H1 (cell line): Measurements from ENCODE around the gene CDC42EP4. TPM values are rescaled to one million over a fixed set of nuclear protein-coding genes. Genes with fewer than 3 reads are reported as not detected.

ENCODE experiments used
- ASH2L ChIP-seq: fragments of 200-600, 300-600 bp; sonication (generic); IDR thresholded peaks from one replicate; pipeline ENCODE4 v1.7.1; 2017; ENCODE audit warnings: low read length
- CHD7 ChIP-seq: fragments of 300-600 bp; sonication (generic); IDR thresholded peaks from 2 replicates; pipeline ENCODE4 v1.7.1; 2012; ENCODE audit warnings: low read length, moderate library complexity, mild to moderate bottlenecking, inconsistent platforms; ENCODE audit not compliant: insufficient replicate concordance
- polyA plus RNA-seq, 7 experiments: library from polyadenylated mRNA; depleted of rRNA in 3 of 7; stranded (reverse) in 5 of 7; unstranded in 2 of 7; fragments of >200 nt in 5 of 7; fragments of 200-250 nt in 2 of 7; gene quantifications; 1 replicate in 5 of 7; 2 replicates in 1 of 7; 4 replicates in 1 of 7; pipeline versions ENCODE4 v1.2.1 to v1.2.3, GENCODE V29; 2011 to 2013; ENCODE audit warnings: missing spikeins in 2 of 7, mixed read lengths in 2 of 7
- total RNA-seq: library from RNA; stranded (reverse); fragmentation: NEBNext Ultra II Directional; extraction: Animal tissue kit (Norgen Biotek cat#: 25700); gene quantifications from 2 replicates; pipeline ENCODE4 v1.2.1, GENCODE V29; 2021

The CDC42EP4 gene
- total and polyA plus RNA-seq, 2 of the 8 experiments (the other 6 are each of a cell fraction or from before 2014, with no cell fraction given), result 8.8 to 12.6 TPM

- TF ChIP-seq CHD7, result no peak
- TF ChIP-seq ASH2L, result no peak
Measured at GRCh38 chr17:73248532-73248931, 63.3 kb downstream of the CDC42EP4 start (continued).
